Progenitor cell of endocrine pancreas (in vitro differentiated cells): Measurements from ENCODE around the gene DEPDC1B. TPM values are rescaled to one million over a fixed set of nuclear protein-coding genes. Genes with fewer than 3 reads are reported as not detected.
"Not testable (repeated sequence)": the region's sequence is repeated elsewhere in the genome, so short reads cannot be mapped to it uniquely, and the experiment has no call there.

Source experiments
- DNase-seq: peaks from one replicate; pipeline ENCODE4 v3.0.0; 2021; ENCODE audit warnings: low spot score; ENCODE audit not compliant: unreplicated experiment
- H3K27ac Mint-ChIP-seq: 2 replicates; pipeline ENCODE4 v1.8.0; 2021; ENCODE audit warnings: mild to moderate bottlenecking, moderate library complexity, mixed read lengths
- H3K27me3 Mint-ChIP-seq: 2 replicates; pipeline ENCODE4 v1.8.0; 2021; ENCODE audit warnings: mixed read lengths
- H3K36me3 Mint-ChIP-seq: 2 replicates; pipeline ENCODE4 v1.8.0; 2022; ENCODE audit warnings: mixed read lengths; ENCODE audit not compliant: insufficient read depth
- H3K4me1 Mint-ChIP-seq: 2 replicates; pipeline ENCODE4 v1.8.0; 2021; ENCODE audit warnings: low read depth, mixed read lengths
- H3K4me3 Mint-ChIP-seq: 2 replicates; pipeline ENCODE4 v1.8.0; 2021; ENCODE audit warnings: low read depth, mild to moderate bottlenecking, moderate library complexity, mixed read lengths
- H3K9me3 Mint-ChIP-seq: 2 replicates; pipeline ENCODE4 v1.8.0; 2021; ENCODE audit warnings: low read depth, mixed read lengths
- total RNA-seq: library from RNA; stranded (reverse); gene quantifications from 2 replicates; pipeline ENCODE4 v1.2.1, GENCODE V29; 2021
- TF ChIP-seq, protein P1 (sequence below): fragments of 200-600 bp; sonication (generic); IDR thresholded peaks from one replicate; pipeline ENCODE4 v1.5.0; 2021; ENCODE audit warnings: antibody characterized with exemption, mild to moderate bottlenecking; ENCODE audit not compliant: unreplicated experiment

The DEPDC1B gene
- total RNA-seq, 1 donor from 2014 or later = 37.0 TPM

DNA sequence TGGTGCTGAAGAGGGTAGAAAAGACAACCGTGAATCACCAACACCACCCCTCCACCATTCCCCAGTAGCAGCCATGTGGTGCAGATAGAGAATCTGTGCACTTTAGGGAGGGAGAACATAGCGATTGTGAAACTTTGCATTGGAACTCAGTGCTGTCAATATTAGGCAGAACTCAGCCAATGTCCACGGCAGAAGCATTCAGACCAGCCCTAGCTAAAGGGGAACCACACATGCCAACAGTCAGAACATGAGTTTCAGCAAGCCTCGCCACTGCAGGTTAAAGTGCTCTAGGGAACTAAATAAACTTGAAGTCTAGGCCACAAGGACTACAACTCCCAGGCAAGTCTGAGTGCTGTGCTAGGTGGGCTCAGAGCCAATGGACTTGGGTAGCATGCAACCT, 38.5 kb upstream of the DEPDC1B start:
- Mint-ChIP-seq H3K27ac (no peak overlapping the region), H3K4me1 (no peaks in the 10 kb centered on the region), H3K36me3 (peaks cover 4% of the 10 kb centered on the region), H3K4me3 (no peak overlapping the region), H3K27me3 (no peaks in the 10 kb centered on the region), H3K9me3 (peaks cover 21% of the 10 kb centered on the region)
- TF ChIP-seq, protein P1, sequence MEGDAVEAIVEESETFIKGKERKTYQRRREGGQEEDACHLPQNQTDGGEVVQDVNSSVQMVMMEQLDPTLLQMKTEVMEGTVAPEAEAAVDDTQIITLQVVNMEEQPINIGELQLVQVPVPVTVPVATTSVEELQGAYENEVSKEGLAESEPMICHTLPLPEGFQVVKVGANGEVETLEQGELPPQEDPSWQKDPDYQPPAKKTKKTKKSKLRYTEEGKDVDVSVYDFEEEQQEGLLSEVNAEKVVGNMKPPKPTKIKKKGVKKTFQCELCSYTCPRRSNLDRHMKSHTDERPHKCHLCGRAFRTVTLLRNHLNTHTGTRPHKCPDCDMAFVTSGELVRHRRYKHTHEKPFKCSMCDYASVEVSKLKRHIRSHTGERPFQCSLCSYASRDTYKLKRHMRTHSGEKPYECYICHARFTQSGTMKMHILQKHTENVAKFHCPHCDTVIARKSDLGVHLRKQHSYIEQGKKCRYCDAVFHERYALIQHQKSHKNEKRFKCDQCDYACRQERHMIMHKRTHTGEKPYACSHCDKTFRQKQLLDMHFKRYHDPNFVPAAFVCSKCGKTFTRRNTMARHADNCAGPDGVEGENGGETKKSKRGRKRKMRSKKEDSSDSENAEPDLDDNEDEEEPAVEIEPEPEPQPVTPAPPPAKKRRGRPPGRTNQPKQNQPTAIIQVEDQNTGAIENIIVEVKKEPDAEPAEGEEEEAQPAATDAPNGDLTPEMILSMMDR = no peak
- DNase-seq = no peak

DNA sequence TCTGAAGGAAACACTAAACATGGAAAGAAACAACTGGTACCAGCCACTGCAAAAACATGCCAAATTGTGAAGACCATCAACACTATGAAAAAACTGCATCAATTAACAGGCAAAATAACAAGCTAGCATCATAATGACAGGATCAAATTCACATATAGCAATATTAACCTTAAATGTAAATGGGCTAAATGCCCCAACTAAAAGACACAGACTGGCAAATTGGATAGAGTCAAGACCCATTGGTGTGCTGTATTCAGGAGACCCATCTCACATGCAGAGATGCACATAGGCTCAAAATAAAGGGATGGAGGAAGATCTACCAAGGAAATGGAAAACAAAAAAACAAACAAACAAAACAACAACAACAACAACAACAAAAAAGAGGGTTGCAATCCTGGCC, 30.9 kb upstream of the DEPDC1B start:
- not testable (repeated sequence) for H3K27me3 Mint-ChIP-seq, DNase-seq, H3K4me3 Mint-ChIP-seq, H3K4me1 Mint-ChIP-seq, H3K36me3 Mint-ChIP-seq, H3K9me3 Mint-ChIP-seq, H3K27ac Mint-ChIP-seq

DNA sequence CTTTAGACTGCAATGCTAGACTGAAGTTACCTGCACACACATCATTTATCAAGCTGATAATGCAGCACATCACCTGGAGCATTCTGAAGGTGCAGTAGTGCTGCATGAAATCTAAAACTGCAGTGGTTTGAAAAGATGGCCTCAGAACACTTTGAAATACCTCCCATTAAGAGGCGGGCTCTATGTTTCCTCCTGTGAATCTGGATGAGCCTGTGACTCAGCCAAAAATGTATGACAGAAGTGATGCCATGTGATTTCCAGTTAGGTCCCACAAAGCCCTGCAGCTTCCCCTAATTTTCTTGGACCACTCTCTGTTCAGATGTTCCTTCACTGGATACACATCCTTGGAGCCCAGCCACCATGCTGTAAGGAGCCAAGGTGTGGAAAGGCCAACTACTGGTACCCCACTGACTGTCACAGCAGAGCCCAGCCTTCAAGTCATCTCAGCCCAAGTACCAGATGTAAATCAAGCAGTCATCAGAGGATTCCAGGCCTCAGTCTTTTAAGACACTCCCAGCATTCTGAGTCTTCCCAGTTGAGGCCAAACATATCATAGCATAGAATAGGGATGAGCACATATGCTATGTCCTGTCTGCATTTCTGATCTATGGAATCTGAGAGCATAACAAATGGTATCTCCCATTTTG, 27.2 kb upstream of the DEPDC1B start:
- Mint-ChIP-seq H3K9me3 (peaks cover 3% of the 10 kb centered on the region), H3K36me3 (no peaks in the 10 kb centered on the region), H3K4me1 (peaks cover 6% of the 10 kb centered on the region), H3K27me3 (no peaks in the 10 kb centered on the region), H3K27ac (no peak overlapping the region), H3K4me3 (no peak overlapping the region)
- TF ChIP-seq, protein P1 = no peak
- no peak for DNase-seq

DNA sequence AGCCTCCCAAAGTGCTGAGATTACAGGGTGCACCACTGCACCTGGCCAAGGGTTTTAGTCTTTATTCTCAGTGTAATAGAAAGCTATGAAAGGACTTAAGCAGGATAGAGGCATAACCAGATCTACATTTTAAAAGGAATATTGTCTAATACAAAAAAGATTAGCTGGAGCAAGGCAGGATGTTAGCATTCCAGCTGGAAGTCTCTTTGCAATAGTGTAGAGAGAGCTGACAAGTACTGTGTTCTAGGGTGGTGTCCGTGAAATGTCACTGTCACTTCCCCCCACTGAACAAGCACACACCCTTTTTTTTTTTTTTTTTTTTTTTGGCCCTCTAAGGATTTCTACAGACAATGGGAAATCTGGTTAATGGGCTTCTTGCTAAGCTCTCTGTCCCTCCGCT, 24.2 kb upstream of the DEPDC1B start:
- no peaks in the 10 kb centered on the region for H3K36me3 Mint-ChIP-seq
- H3K27ac Mint-ChIP-seq = no peak overlapping the region
- no peak overlapping the region for H3K4me3 Mint-ChIP-seq
- H3K9me3 Mint-ChIP-seq = peaks cover 3% of the 10 kb centered on the region
- TF ChIP-seq, protein P1 = no peak
- peaks cover 10% of the 10 kb centered on the region for H3K4me1 Mint-ChIP-seq
- DNase-seq = no peak
- H3K27me3 Mint-ChIP-seq = no peaks in the 10 kb centered on the region

DNA sequence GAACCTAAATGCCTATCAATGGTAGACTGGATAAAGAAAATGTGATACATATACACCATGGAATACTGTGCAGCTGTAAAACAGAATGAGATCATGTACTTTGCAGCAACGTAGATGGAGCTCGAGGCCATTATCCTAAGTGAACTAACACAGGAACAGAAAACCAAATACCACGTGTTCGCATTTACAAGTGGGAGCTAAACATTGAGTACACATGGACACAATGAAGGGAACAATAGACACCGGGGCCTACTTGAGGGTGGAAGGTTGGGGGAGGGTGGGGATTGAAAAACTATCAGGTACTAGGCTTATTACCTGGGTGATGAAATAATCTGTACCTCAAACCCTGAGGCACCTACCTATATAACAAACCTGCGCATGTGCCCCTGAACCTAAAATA, 22.4 kb upstream of the DEPDC1B start:
- no peaks in the 10 kb centered on the region for H3K9me3 Mint-ChIP-seq
- H3K27ac Mint-ChIP-seq = peak overlapping the region; percentile 3
- H3K4me3 Mint-ChIP-seq = no peak overlapping the region
- no peaks in the 10 kb centered on the region for H3K27me3 Mint-ChIP-seq
- TF ChIP-seq, protein P1 = no peak
- no peak for DNase-seq
- H3K4me1 Mint-ChIP-seq = peaks cover 10% of the 10 kb centered on the region
- no peaks in the 10 kb centered on the region for H3K36me3 Mint-ChIP-seq

DNA sequence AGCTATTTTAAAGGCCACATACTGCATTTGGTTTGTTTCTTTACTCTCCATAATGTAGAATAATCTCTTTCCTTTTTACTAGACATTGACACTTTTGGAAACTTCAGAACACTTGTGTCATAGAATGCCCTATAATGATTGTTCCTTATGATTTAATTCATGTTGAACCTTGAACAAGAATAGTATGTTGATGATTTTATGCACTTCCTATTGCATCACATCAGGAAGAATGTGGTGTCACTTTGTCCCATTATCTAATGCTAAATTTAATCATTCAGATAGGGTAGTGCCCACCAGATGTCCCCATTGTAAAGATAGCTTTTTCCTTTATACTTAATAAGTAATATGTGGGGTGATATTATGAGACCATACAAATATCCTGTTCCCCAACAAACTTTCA, 19.4 kb upstream of the DEPDC1B start:
- Mint-ChIP-seq H3K27ac (no peak overlapping the region), H3K4me3 (no peak overlapping the region)
- TF ChIP-seq, protein P1 = no peak

More for the DNA sequence above, 19.4 kb upstream of the DEPDC1B start:
- Mint-ChIP-seq H3K36me3 (peaks cover 1% of the 10 kb centered on the region), H3K4me1 (peaks cover 10% of the 10 kb centered on the region), H3K9me3 (peaks cover 6% of the 10 kb centered on the region), H3K27me3 (no peaks in the 10 kb centered on the region)
- no peak for DNase-seq
